H1 (cell line): ENCODE measurements around the gene CYTH1. TPM values are rescaled to one million over a fixed set of nuclear protein-coding genes. Genes with fewer than 3 reads are reported as not detected.
A peak's percentile ranks its signal among the peaks of the same experiment; 100 is the strongest.

Source experiments
- CTCF ChIA-PET: fragments of 300-600 bp; sonication (Branson Sonifier 250); formaldehyde crosslinking; loops from one replicate; lab custom pipeline; 2021; ENCODE audit not compliant: partially characterized antibody; lab: Charles Lee
- POLR2A ChIA-PET: fragments of 300-600 bp; sonication (Branson Sonifier 250); formaldehyde crosslinking; loops from one replicate; lab custom pipeline; 2021; ENCODE audit warnings: inconsistent platforms; ENCODE audit not compliant: partially characterized antibody; lab: Charles Lee
- DNase-seq, 2 experiments: peaks; one replicate each; pipeline versions ENCODE4 v3.0.0 to v3.0.0-alpha.2; 2010 to 2022; ENCODE audit warnings: low spot score in 2 of 2, low read depth in 1 of 2, mixed read lengths in 1 of 2
- FAIRE-seq: peaks from 2 replicates; lab custom pipeline; 2011; peaks lifted over from hg19 to GRCh38; lab: Jason Lieb, UNC
- H2AFZ ChIP-seq: 2 replicates; pipeline ENCODE4 v1.8.1; 2012; ENCODE audit warnings: low read length, inconsistent platforms
- H2AK5ac ChIP-seq: 2 replicates; pipeline ENCODE4 v1.6.1; 2013; ENCODE audit warnings: low read depth, low read length
- H2BK120ac ChIP-seq: replicated peaks from 2 replicates; pipeline ENCODE3; 2013; ENCODE audit warnings: low read depth, low read length, inconsistent platforms
- H2BK12ac ChIP-seq: 2 replicates; pipeline ENCODE4 v1.6.1; 2013; ENCODE audit warnings: low read depth, low read length
- H2BK15ac ChIP-seq: 2 replicates; pipeline ENCODE4 v1.6.1; 2013; ENCODE audit warnings: low read length
- H2BK20ac ChIP-seq: 2 replicates; pipeline ENCODE4 v1.6.1; 2013; ENCODE audit warnings: low read length
- H2BK5ac ChIP-seq: 2 replicates; pipeline ENCODE4 v1.6.1; 2013; ENCODE audit warnings: low read depth, low read length
- H3K14ac ChIP-seq: 2 replicates; pipeline ENCODE4 v1.6.1; 2013; ENCODE audit warnings: inconsistent platforms; ENCODE audit not compliant: insufficient read length
- H3K18ac ChIP-seq: 2 replicates; pipeline ENCODE4 v1.6.1; 2013; ENCODE audit warnings: low read length; ENCODE audit errors: extremely low read depth
- H3K23ac ChIP-seq: 2 replicates; pipeline ENCODE4 v1.6.1; 2013; ENCODE audit warnings: inconsistent platforms; ENCODE audit not compliant: insufficient read length
- H3K23me2 ChIP-seq: 2 replicates; pipeline ENCODE4 v1.6.1; 2013; ENCODE audit warnings: low read depth, low read length
- H3K27ac ChIP-seq: 2 replicates; pipeline ENCODE4 v1.6.1; 2011; ENCODE audit warnings: low read depth, low read length, inconsistent platforms
- H3K27me3 ChIP-seq, 4 experiments: replicated peaks in 1 of 4; 1 replicate in 1 of 4; 2 replicates in 3 of 4; pipeline versions ENCODE4 v1.6.1 to v1.8.1; 2011 to 2013; ENCODE audit warnings: low read length in 3 of 4, mild to moderate bottlenecking in 3 of 4, inconsistent platforms in 2 of 4, mixed read lengths in 2 of 4, moderate library complexity in 1 of 4; ENCODE audit not compliant: control insufficient read depth in 3 of 4, insufficient read depth in 3 of 4; ENCODE audit errors: extremely low read depth in 1 of 4
- H3K36me3 ChIP-seq, 4 experiments: 2 replicates each; pipeline versions ENCODE4 v1.6.1 to v1.8.1; 2011 to 2013; ENCODE audit warnings: mild to moderate bottlenecking in 4 of 4, low read length in 3 of 4, moderate library complexity in 2 of 4, control low read depth in 1 of 4, inconsistent platforms in 1 of 4; ENCODE audit not compliant: insufficient read depth in 4 of 4, control insufficient read depth in 2 of 4
- H3K4ac ChIP-seq: replicated peaks from 2 replicates; pipeline ENCODE3; 2013; ENCODE audit warnings: low read length, low read depth, mixed read lengths, inconsistent platforms; ENCODE audit not compliant: insufficient read length
- H3K4me1 ChIP-seq, 4 experiments: replicated peaks in 1 of 4; 1 replicate in 1 of 4; 2 replicates in 3 of 4; pipeline versions ENCODE4 v1.6.1 to v1.8.1; 2011 to 2013; ENCODE audit warnings: low read length in 3 of 4, inconsistent platforms in 2 of 4, mixed read lengths in 1 of 4; ENCODE audit not compliant: insufficient read depth in 4 of 4, control insufficient read depth in 3 of 4
- H3K4me2 ChIP-seq, 2 experiments: 2 replicates each; pipeline versions ENCODE4 v1.6.1 to v1.8.1; 2011 to 2013; ENCODE audit warnings: low read depth in 2 of 2, low read length in 2 of 2, control low read depth in 1 of 2, inconsistent platforms in 1 of 2, mild to moderate bottlenecking in 1 of 2; ENCODE audit not compliant: insufficient read depth in 1 of 2
- H3K4me3 ChIP-seq, 4 experiments: fragments of 200-600, 300-600 bp in 1 of 4; sonication (generic), shearing (Covaris generic), sonication (Bioruptor Twin) in 1 of 4; 2 replicates each; pipeline versions ENCODE4 v1.5.1 to v1.8.1; 2011 to 2016; ENCODE audit warnings: low read length in 4 of 4, low read depth in 3 of 4, control low read depth in 2 of 4, inconsistent platforms in 2 of 4, mild to moderate bottlenecking in 2 of 4, mixed read lengths in 1 of 4, moderate library complexity in 1 of 4; ENCODE audit not compliant: insufficient read depth in 2 of 4; ENCODE audit errors: extremely low read depth in 1 of 4
- H3K56ac ChIP-seq: replicated peaks from 2 replicates; pipeline ENCODE3; 2013; ENCODE audit warnings: low read depth, mild to moderate bottlenecking, mixed read lengths, low read length, inconsistent platforms; ENCODE audit not compliant: insufficient read length
- H3K79me1 ChIP-seq: 2 replicates; pipeline ENCODE4 v1.6.1; 2013; ENCODE audit warnings: low read depth, low read length, control low read depth
- H3K79me2 ChIP-seq, 2 experiments: 2 replicates each; pipeline versions ENCODE4 v1.6.1 to v1.8.1; 2012 to 2013; ENCODE audit warnings: low read length in 2 of 2, mild to moderate bottlenecking in 2 of 2, inconsistent platforms in 1 of 2; ENCODE audit not compliant: insufficient read depth in 2 of 2, control insufficient read depth in 1 of 2
- H3K9ac ChIP-seq, 4 experiments: replicated peaks in 1 of 4; 1 replicate in 1 of 4; 2 replicates in 3 of 4; pipeline versions ENCODE4 v1.6.1 to v1.8.1; 2011 to 2013; ENCODE audit warnings: low read depth in 3 of 4, low read length in 3 of 4, control low read depth in 2 of 4, mild to moderate bottlenecking in 2 of 4, moderate library complexity in 2 of 4, inconsistent platforms in 1 of 4; ENCODE audit errors: extremely low read depth in 1 of 4
- H3K9me3 ChIP-seq, 2 experiments: 2 replicates each; pipeline versions ENCODE4 v1.6.1 to v1.8.1; 2012 to 2013; ENCODE audit warnings: mild to moderate bottlenecking in 2 of 2, moderate library complexity in 2 of 2, control low read depth in 1 of 2, inconsistent platforms in 1 of 2, low read depth in 1 of 2, low read length in 1 of 2, mixed read lengths in 1 of 2; ENCODE audit not compliant: insufficient read depth in 2 of 2
- H4K20me1 ChIP-seq, 2 experiments: replicated peaks in 1 of 2; 2 replicates each; pipeline versions ENCODE3 to v1.8.1; 2011 to 2013; ENCODE audit warnings: inconsistent platforms in 2 of 2, low read length in 2 of 2, mild to moderate bottlenecking in 1 of 2; ENCODE audit not compliant: insufficient read depth in 2 of 2, control insufficient read depth in 1 of 2
- H4K5ac ChIP-seq: 2 replicates; pipeline ENCODE4 v1.6.1; 2013; ENCODE audit warnings: low read length, low read depth, mixed read lengths, inconsistent platforms; ENCODE audit not compliant: insufficient read length
- H4K8ac ChIP-seq: 2 replicates; pipeline ENCODE4 v1.8.0; 2013; ENCODE audit warnings: mild to moderate bottlenecking, moderate library complexity, low read length, inconsistent platforms; ENCODE audit not compliant: insufficient read depth; ENCODE audit errors: extremely low read depth
- H4K91ac ChIP-seq: replicated peaks from 2 replicates; pipeline ENCODE3; 2013; ENCODE audit warnings: low read length, mixed read lengths, inconsistent platforms; ENCODE audit not compliant: insufficient read length
- ATF2 ChIP-seq: IDR thresholded peaks from 2 replicates; pipeline ENCODE4 v1.6.1; 2012; ENCODE audit warnings: low read length, inconsistent platforms
- CHD1 ChIP-seq: IDR thresholded peaks from 2 replicates; pipeline ENCODE4 v1.6.1; 2012; ENCODE audit warnings: low read depth, low read length, improper control_type of control experiment
- E2F6 ChIP-seq: IDR thresholded peaks from 2 replicates; pipeline ENCODE4 v1.6.1; 2012; ENCODE audit warnings: inconsistent platforms
- MAX ChIP-seq: IDR thresholded peaks from 2 replicates; pipeline ENCODE4 v1.6.1; 2012; ENCODE audit warnings: inconsistent platforms
- POLR2AphosphoS5 ChIP-seq: IDR thresholded peaks from 2 replicates; pipeline ENCODE4 v1.6.1; 2011; ENCODE audit warnings: low read depth, low read length
- TAF7 ChIP-seq: optimal IDR thresholded peaks from 2 replicates; pipeline ENCODE3; 2011; ENCODE audit warnings: low read depth, mild to moderate bottlenecking, inconsistent platforms, low read length, moderate library complexity, borderline replicate concordance
- WGBS, 2 experiments: shearing (Covaris generic) in 1 of 2; methylation state at CpG; one replicate each; pipeline versions ENCODE4 v1.1.6 to v1.1.7; 2013 to 2015; ENCODE audit warnings: low lambda C conversion rate in 2 of 2, mixed read lengths in 2 of 2, inconsistent platforms in 1 of 2, low coverage in 1 of 2, missing lambda C conversion rate in 1 of 2; ENCODE audit not compliant: insufficient replicate concordance in 2 of 2, insufficient coverage in 1 of 2, insufficient read length in 1 of 2; ENCODE audit errors: extremely low coverage in 1 of 2, missing lambda C conversion rate in 1 of 2; 5-methylcytosine and 5-hydroxymethylcytosine counted together
- polyA plus RNA-seq, 7 experiments: library from polyadenylated mRNA; depleted of rRNA in 3 of 7; stranded (reverse) in 5 of 7; unstranded in 2 of 7; fragments of >200 nt in 5 of 7; fragments of 200-250 nt in 2 of 7; gene quantifications; 1 replicate in 5 of 7; 2 replicates in 1 of 7; 4 replicates in 1 of 7; pipeline versions ENCODE4 v1.2.1 to v1.2.3, GENCODE V29; 2011 to 2013; ENCODE audit warnings: missing spikeins in 2 of 7, mixed read lengths in 2 of 7
- total RNA-seq: library from RNA; stranded (reverse); fragmentation: NEBNext Ultra II Directional; extraction: Animal tissue kit (Norgen Biotek cat#: 25700); gene quantifications from 2 replicates; pipeline ENCODE4 v1.2.1, GENCODE V29; 2021

CYTH1 gene
- total and polyA plus RNA-seq, 2 of the 8 experiments (the other 6 are each of a cell fraction or from before 2014, with no cell fraction given), result 12.8 to 14.8 TPM

DNA sequence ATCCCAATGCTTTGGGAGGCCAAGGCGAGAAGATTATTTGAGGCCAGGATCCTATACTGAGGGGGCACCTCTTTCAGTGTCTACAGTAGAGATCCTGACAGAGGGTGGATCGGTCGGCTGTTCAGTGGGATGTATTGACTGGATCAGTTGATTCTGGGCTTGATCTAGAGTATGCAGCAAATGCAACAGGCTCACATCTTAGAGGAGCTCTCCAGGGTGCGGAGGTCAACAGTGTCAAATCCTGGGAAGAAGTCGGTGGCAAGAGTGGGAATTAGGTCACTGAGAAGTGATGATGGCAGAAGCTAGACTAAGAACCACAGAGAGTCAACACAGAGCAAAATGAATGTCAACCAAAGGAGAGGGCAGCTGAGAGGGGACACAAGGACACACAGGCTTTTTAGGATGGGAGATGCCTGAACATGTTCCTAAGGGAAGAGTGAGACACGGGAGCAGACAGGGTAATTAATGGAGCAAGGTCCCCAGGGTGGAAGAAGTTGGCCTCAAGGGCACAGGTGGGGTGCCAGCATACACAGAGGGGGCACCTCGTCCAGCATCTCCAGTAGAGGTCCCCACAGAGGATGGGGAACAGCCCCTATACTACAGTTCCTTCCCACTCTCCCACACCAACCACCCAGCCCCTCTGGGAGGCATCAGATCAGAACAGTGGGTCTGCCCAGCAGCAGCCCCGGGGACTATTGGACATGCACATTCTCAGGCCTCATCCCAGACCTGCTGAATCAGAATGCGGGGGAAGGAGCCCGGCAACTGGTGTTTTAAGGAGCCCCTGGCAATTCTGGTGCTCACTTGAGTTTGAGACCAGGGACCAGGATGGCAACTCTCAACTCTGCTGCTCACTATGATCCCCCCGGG is 10.0 kb upstream of the CYTH1 start:
- Histone ChIP-seq H2BK5ac (peak overlapping the region; percentile 80), H3K23me2 (peaks cover 2% of the 10 kb centered on the region; the same call in 1 of the 2 replicates), H2BK15ac (no peak overlapping the region), H3K27me3 (no peaks in the 10 kb centered on the region; a peak in 1 of 7 replicates), H4K91ac (no peak overlapping the region), H3K18ac (no peak overlapping the region), H3K23ac (no peak overlapping the region), H4K5ac (no peak overlapping the region), H3K56ac (no peak overlapping the region), H3K4me2 (no peak overlapping the region), H3K4ac (no peak overlapping the region), H3K36me3 (peaks cover 6 to 34% (median 13%) of the 10 kb centered on the region in 4 experiments; a peak in 6 of 8 replicates), H2BK20ac (no peak overlapping the region), H3K9me3 (no peaks in the 10 kb centered on the region), H2BK12ac (no peak overlapping the region), H4K8ac (no peak overlapping the region), H4K20me1 (no peaks in the 10 kb centered on the region), H3K9ac (no peak overlapping the region), H3K79me2 (no peaks in the 10 kb centered on the region), H3K14ac (no peak overlapping the region)
- POLR2A ChIA-PET, result no interaction called here
- CTCF ChIA-PET, result interaction anchor here (0.6 to 1.0 kb wide), 2 partner anchors 10 to 125 kb away, joined by 3 read pairs; no protein-coding TSS in a partner anchor
- WGBS, 2 experiments, result 93% methylated on average over 11 of the region's 11 CpGs; no CpG with 5 or more reads in 1 of the 2 experiments
- DNase-seq, result no peak
- no peak for FAIRE-seq
- TF ChIP-seq E2F6 (no peak), MAX (no peak), TAF7 (no peak), POLR2AphosphoS5 (no peak), CHD1 (no peak), ATF2 (no peak)
- TF ChIP-seq, all 59 proteins: peak for 0
- H2AFZ ChIP-seq, result no peak overlapping the region
- H3K79me1 ChIP-seq, result no peaks in the 10 kb centered on the region
- H3K27ac ChIP-seq, result no peak overlapping the region
- H2BK120ac ChIP-seq, result no peak overlapping the region
- H2AK5ac ChIP-seq, result no peak overlapping the region
- H3K4me3 ChIP-seq, result no peak overlapping the region
- no peaks in the 10 kb centered on the region for H3K4me1 ChIP-seq
